Activated CD4-positive, alpha-beta T cell treated with anti-CD3 and anti-CD28 coated beads, Interleukin-2, amount 50 U/mL, for 24 hours (primary cell): Measurements from ENCODE around the gene SYNGR4.

ENCODE experiments used
- DNase-seq, 2 donors: peaks; one replicate each; pipeline ENCODE4 v3.0.0-alpha.2; 2020; ENCODE audit warnings: low read depth in 1 of 2, low spot score in 1 of 2

The SYNGR4 gene

DNA sequence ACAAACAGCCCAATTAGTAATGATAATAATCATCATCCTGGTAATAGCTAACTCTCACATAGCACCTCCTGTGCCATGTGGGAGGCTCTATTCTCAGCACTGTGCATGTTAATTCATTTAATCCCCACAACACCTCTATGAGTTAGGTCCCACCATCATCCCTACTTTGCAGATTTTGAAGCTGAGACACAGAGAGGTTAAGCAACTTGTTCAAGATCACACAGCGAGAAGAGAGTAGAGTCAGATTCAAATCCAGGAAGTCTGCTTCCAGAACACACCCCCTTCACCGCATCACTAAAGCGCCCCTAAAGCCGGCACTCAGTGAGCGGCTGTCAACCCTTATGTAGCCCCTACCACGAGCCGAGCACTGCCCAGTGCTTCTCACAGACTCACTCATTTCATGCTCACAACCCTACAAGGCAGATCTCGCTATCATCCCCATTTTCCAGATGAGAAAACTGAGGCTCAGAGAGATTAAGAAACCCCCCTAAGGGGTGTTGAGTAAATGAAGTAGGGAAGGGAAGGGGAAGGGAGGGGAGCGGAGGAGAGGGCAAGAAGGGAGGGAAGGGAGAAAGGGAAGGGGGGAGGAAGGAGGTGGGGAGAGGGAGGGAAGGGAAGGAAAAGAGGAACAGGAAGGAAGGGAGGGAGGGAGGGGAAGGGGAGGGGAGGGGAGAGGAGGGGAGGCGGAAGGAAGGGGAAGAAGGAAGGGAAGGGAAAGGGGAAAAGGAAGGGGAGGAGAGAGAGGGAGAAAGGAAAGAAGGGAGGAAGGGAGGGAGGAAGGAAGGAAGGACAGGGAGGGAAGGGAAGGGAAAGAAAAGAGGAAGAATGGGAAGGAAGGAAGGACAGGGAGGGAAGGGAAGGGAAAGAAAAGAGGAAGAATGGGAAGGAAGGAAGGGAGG lies 22.4 kb upstream of the SYNGR4 start:
- DNase-seq, result no peak

DNA sequence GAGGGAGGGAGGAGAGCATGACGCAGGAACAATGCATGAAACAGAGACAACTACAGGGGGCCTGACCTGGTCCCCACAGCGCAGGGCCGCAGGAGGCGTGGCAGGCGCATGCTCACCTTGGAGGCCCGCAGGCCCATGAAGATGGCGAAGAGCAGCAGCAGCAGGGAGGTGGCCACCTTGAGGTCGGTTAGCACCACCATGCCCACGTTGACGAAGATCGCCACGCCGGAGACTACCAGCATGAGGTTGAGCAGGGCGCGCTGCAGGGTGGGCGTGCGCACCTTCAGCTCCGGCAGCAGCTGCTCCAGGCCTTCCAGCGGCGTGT lies 21.8 kb upstream of the SYNGR4 start:
- DNase-seq, result no peak

DNA sequence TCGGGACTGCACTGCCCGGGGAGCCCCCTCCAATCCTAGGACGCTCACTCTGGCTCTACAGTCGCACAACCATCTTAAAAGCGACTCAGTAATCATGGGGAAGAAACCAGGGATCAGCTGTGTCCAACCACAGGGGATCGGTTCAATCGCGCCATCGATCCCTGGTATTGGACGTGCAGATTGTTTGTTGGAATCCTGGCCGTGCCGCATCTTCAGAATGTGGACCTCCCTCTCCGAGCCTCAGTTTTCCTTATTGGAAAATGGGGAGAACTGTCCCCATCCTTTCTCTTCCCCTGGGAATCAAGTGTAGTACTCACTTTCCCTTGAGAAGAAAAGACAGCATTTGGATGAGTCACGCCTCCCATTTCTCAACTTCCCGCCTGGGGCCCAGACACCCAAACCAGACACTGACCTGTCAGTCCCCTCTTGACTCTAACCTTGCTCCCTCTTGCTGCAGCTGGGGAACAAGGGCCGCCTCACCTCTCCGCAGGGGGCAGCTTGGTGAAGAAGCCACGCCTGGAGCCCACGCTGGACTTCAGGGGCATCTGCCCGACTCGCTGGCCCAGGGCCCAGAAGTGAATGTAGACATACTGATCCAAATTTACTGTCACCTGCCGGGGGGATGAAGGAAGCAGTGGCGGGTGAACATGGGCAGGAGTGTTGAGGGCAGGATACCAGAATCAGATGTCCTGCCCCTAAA lies 21.2 kb upstream of the SYNGR4 start:
- no peak for DNase-seq

DNA sequence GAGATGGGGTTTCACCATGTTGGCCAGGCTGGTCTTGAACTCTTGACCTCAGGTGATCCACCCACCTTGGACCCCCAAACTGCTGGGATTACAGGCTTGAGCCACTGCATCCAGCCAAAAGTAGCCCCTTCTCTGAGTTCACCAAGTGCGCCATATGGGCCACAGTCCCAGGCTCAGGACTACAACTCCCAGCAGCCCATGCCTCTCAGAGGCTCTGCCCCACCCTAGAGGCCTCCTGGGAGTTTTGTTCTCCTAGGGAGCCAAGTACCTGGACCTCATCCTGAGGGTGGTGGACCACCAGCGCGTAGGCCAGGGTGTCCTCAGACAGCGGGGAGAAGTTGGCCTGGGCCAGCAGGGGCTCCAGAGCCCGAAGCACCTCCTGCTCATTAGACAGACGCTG lies 19.3 kb upstream of the SYNGR4 start:
- DNase-seq, result no peak

DNA sequence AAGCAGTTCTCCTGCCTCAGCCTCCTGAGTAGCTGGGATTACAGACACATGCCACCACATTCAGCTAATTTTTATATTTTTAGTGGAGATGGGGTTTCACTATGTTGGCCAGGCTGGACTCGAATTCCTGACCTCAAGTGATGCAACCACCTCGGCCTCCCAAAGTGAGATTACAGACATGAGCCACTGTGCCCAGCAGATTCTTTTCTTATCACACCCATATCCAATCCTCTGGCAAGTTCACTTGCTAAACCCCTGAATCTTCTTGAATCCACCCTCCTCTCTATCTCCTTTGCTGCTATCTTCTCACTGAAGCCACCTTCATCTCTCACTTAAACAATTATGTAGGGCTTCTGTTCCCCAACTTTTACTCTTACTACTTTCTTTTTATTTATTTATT lies 18.0 kb upstream of the SYNGR4 start:
- no peak for DNase-seq

DNA sequence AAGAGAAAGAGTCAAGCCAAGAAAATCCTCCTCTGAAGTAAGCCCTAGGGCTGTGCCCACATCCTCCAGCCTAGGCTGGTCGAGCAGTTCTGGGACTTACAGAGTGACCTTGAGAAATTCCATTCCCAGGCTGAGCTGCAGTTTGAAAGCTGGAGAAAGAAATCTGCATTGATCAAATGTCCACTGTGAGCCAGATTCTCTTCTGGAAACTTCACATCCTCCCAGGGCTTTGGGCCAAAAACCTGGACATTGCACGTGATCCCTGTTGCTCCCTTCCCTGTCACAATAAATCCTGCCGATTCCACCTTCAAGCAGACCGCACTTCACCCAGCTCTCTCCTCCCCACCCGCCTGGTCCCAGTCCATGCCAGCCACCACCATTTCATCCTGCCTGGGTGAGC lies 16.1 kb upstream of the SYNGR4 start:
- no peak for DNase-seq

DNA sequence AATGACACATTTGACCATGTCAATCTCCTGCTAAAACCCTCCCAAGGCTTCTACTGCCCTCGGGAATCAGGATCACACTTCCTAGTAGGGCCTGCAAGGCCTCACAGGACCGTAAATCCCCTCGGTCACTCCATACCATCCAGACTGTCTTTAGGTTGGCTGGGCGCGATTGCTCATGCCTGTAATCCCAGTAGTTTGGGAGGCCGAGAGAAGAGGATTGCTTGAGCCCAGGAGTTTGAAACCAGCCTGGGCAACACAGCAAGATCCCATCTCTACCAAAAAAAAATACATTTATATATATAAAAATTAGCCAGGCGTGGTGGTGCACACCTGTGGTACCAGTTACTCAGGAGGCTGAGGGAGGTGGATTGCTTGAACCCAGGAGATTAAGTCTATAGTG lies 15.4 kb upstream of the SYNGR4 start:
- DNase-seq, result no peak

DNA sequence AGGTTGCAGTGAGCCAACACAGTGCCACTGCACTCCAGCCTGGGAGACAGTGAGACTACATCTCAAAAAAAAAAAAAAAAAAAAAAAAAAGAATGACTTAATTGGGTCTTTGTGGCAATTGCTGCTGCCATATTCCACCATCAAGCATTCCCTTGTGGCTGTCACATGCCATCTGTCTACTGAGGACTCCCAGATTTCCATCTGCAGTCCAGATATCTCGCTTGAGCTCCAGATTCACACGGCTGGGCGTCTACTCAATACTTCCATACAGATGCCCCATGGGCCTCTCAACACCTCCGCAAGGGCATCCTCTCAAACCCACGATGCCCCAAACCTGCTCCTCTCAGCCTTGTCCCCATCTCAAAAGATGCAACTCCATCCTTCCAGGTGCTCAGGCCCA lies 13.3 kb upstream of the SYNGR4 start:
- no peak for DNase-seq

DNA sequence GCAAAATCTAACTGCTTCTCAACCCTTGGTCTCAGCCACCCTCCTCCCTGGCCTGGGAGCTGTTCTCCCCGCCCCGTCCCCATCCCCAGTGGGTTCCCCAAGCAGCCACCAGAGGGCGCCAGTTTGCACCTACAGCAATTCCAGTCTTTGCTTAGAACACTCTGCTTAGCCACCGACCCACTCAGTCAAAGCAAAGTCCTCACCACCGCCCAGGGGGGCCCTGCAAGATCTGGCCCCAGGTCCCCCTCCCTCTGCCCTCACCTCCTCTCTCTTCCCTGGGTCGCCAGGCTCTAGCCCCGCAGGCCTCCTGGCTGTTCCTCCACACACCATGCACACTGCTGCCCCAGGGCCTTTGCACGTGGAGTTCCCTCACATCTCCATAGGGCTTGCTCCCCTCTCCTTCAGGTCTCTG lies 12.8 kb upstream of the SYNGR4 start:
- peak; percentile 75 to 81 for DNase-seq

DNA sequence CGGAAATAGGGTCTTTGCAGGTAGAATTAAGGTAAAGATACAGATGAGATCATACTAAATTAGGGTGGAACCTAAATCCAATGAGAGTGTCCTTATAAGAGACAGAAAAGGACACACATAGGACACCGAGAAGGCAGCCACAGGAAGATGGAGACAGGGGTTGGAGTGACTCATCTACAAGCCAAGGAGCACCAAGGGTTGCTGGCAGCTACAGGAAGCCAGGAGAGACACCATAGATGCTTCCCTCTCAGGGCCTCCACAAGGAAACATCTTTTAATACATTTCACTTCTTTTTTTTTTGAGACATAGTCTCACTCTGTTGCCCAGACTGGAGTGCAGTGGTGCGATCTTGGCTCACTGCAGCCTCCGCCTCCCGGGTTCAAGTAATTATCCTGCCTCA lies 10.5 kb upstream of the SYNGR4 start:
- DNase-seq, result no peak

DNA sequence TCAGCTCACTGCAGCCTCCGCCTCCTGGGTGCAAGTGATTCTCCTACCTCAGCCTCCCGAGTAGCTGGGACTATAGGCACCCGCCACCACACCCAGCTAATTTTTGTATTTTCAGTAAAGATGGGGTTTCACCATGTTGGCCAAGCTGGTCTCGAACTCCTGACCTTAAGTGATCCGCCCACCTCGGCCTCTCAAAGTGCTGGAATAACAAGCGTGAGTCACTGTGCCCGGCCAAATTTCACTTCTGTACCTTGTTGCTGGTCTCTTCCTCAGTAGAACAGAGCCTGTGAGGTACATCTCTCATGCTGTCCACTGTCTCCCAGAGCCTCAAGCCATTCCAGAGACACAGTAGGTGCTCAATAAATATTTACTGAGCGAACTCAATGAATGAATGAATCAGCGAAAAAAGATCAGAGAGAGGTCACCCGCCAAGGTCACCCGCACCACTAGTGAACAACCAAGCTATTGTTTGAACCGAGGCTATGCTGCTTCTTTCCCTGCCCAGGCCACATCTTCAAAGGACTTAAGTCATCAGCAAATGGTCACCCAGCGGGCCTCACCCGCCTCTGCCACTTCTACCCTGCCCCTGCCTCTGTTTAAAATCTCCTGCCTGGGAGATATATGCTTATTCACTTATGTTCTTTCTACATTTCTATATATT lies 9.7 kb upstream of the SYNGR4 start:
- DNase-seq, result no peak

DNA sequence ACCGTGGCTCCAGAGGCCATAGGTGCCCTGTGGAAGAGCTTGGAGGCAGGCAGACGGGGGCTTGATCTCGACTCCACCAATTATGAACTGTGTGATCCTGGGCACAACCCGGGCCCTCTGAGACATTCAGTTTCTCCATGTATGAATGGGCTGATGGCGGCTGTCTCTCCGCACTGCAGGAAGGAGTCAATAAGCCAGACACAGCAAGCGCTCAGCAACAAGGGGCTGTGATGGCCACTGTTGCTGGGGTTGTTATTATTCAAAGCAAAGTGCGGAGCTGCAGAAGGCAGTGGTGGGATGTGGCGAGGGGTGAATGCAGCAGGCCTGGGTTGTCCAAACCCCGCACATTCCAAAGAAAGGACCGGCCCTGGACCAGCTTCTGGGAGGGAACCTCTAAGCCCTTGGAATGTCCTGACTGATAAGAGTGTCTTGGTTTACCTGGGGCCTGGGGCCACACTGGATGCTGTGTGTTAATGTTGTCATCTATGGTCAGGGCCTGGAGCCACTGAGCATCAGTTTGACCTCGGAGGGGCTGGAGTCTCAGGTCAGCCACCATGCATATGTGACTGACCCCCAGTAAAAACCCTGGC lies 8.7 kb upstream of the SYNGR4 start:
- DNase-seq, result no peak

DNA sequence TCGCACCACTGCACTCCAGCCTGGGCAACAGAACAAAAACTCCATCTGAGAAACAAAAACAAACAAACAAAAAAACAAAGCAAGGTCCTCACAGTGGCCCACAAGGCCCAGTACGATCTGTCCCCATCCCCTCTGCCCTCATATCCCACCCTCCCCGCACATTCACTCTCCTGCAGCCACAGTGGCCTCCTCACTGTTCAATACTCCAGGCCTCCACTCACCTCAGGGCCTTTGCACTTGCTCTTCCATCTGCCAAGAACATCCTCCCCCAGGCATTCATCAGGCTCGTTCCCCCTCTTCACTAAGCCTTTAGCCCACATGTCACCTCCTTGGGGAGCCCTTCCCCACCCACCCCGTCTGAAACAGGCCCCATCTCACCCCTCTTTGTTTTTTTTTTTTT lies 5.0 kb upstream of the SYNGR4 start:
- no peak for DNase-seq

DNA sequence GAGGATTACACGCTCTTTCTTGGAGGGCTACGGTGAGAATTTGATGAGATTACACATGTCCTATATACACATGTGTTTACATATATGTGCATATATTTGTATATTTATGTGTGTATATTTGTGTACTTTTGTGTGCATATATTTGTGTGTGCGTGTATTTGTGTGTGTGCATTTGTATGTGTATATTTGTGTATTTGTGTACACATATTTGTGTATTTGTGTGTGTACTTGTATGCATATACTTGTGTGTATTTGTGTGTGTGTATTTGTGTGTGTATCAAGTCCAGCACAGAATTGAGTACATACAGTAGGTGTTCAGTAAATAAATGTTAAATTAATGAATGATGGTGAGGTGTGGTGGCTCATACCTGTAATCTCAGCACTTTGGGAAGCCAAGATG lies 2.3 kb upstream of the SYNGR4 start:
- no peak for DNase-seq

DNA sequence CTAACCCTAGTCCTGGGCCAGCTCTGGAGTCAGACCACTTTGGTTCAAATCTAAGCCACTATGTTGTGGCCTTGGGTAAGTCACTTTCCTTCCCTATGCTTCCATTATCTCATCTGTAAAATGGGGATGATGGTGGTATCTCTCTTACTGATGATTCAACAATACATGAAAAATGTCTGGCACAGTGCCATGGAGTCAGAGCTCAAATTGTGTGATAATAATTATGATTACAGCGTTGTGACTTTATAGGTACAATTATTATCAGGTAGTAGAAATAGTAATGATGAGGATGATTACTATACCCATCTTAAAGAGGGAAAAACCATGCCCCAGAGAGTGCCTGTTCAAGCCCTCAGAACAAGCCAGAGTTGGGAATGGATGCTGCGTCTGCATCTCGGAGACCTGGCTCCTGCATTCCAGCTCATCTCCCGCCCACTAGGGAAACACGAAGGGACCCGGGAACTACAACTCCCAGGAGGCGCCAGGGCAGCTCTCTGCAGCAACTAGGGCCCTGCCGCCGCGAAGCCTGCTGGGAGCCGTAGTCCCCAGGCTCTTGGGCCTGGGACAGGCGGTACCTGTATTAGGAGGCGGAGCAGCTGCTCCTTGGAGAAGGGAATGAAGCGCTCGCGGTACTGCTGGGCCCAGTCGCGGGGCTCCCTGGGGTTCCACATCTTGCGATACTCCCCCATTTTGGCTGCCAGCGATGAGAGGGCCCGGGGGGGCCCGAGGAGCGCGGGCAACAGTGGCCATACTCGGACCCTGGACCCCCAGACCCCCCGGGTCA lies 1.3 kb upstream of the SYNGR4 start:
- DNase-seq, result peak; percentile 61 to 85

DNA sequence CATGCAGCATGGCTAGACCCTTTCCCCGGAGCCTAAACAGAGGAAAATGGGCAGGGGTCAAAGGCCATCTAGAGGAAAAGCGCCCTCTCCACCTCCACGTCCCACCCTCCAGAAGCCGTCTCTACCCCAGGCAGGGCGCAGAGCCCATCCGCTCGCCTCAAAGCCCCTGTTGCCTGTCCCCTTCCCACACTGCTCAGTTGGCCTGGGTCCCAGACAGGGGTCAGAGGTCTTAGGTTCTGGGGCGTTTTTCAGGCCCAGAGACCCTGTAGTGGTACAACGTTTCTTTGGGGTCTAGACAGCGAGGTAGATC lies 712 bp upstream of the SYNGR4 start:
- DNase-seq, result no peak

DNA sequence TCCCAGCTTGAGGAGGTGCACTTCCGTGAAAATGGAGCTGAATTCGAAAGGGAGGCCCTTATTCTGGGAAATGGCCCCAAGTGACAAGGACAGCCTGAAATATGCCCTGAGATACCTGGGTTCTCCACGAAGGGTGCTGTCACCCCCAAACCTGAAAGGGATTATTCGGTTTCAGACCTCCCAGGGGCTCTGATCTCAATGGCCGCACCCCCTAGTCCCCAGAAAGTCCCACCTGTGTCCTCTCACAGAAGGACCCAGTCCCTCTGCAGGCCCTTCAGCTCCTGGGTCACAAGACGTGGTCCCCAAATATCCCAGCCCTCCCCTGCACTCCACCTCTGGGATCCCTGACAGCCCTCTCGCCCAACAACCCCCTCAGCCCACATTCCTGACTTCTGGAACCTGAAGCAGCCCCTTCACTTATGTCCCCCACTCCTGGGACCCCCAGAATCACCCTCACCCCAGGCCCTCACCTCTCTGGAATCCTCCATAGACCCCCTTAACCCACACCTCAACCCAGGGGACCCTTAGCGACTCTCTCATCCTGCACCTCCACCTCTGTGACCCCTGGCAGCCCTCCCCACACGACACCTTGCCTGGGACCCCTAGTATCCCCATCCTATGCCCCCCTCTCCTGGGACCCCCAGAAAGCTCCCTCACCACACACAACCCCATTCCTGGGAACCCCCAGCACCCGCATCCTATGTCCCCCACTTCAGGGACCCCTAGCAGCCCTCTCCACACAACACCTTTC lies 606 bp downstream of the SYNGR4 start:
- no peak for DNase-seq

DNA sequence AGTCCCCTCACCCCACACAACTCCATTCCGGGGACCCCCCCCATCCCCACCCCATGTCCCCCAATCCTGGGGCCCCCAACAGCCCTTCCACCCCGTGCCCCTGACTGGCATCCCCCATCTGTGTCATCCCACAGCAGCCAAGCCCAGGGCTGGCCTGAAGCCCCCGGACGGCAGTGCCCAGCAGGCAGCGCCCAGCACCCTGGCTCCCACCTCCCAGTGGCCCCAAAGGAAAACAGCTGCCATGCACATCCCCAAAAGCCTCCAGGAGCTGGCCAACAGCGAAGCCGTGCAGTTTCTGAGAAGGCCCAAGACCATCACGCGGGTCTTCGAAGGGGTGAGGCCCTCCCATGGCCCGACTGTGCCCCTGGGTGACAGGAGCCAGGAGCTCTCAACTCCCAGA lies 1.4 kb downstream of the SYNGR4 start:
- DNase-seq, result no peak

DNA sequence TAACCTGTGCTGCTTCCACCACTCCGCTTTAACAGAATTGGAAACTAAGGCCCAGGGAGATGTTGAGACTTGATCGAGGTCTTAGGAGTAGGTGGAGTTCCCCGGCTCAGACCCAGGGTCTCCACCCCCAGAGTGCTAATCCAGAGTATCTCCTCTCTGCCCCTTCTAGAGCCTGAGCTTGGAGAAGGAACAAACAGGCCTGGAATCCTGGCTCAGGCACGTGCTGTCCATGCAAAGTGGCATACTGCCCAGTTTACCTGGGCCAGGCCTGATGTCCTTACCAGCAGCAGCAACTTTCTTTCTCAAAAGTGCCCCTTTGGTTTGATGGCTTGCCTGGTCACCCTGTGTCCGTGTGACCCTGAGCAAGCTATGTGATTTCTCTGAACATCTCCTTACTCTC lies 3.7 kb downstream of the SYNGR4 start:
- DNase-seq, result no peak

DNA sequence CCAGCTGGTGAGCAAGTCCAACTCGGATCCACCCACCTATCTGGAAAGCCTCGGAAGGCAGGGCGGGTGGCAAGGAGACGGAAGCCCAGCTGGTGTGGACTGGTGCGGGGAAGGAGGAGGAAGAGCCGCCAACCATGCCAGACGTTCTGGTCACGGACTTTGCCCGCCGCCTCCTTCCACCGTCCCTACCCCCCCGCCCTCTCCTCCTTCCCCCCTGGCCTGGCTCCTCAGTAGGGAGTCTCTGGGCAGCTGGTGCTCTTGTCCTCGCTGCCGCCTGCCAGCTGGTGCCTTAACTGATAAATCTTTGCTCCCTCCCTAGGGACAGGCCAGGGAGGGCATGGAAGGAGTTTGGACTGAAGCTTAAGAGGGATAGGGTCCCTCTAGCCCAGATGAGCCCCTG lies 4.8 kb downstream of the SYNGR4 start:
- DNase-seq, result no peak

DNA sequence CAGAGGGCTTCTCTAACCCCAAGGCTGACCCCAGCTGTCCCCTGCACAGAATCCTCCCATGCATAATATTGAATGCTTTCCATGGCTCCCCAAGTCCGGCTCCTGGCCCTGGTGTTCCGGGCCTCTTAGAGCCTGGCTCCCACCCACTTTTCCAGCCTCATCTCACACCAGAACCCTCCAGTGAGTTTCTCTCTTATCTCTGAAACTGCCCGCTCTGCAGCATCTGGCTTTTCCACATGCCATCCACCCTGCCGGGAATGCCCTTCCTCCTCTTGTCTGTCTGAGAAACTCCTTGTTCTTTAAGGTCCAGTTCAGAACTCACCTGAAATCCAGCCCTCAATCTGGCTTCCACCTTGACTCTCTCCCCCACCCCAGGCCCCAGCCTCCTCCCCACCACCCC lies 6.8 kb downstream of the SYNGR4 start:
- no peak for DNase-seq
